Measurements from ENCODE around the gene VPS37D.

The VPS37D gene

GRCh38 chr7:73681031-73681430 lies 13.4 kb downstream of the VPS37D start:
- DNase-seq: no peak

GRCh38 chr7:73682745-73683055 lies 15.1 kb downstream of the VPS37D start:
- DNase-seq: no peak

- peak; percentile 97 for DNase-seq
These were observed 15.6 kb downstream of the VPS37D start, which contains the start of the genes BUD23 and DNAJC30 for GRCh38 chr7:73683056-73683787. Gene BUD23, plus strand, starts transcription at chr7:73683597. Its CDS starts 29 bp downstream, at chr7:73683626. Gene DNAJC30, minus strand, starts transcription at chr7:73683453. Its CDS starts 30 bp downstream, at chr7:73683423.

GRCh38 chr7:73683788-73684693 lies 16.4 kb downstream of the VPS37D start:
- no peak for DNase-seq

- no peak for DNase-seq
These were observed 17.7 kb downstream of the VPS37D start for GRCh38 chr7:73685311-73685710.

- no peak for DNase-seq
These were observed 20.7 kb downstream of the VPS37D start for GRCh38 chr7:73688288-73688687.

GRCh38 chr7:73690646-73691045 lies 23.0 kb downstream of the VPS37D start:
- no peak for DNase-seq

- DNase-seq: no peak
These were observed 28.7 kb downstream of the VPS37D start for GRCh38 chr7:73696372-73696771.

GRCh38 chr7:73698410-73698809 lies 30.8 kb downstream of the VPS37D start:
- no peak for DNase-seq

GRCh38 chr7:73699370-73700068 lies 31.9 kb downstream of the VPS37D start:
- no peak for DNase-seq

GRCh38 chr7:73700069-73700423 lies 32.4 kb downstream of the VPS37D start:
- DNase-seq: no peak

GRCh38 chr7:73700581-73701134 lies 33.0 kb downstream of the VPS37D start:
- no peak for DNase-seq

GRCh38 chr7:73701357-73701995 lies 33.8 kb downstream of the VPS37D start:
- peak; percentile 84 for DNase-seq

- no peak for DNase-seq
These were observed 34.6 kb downstream of the VPS37D start for GRCh38 chr7:73702226-73702625.

GRCh38 chr7:73702665-73703064 lies 35.0 kb downstream of the VPS37D start:
- DNase-seq: no peak

GRCh38 chr7:73703225-73703624 lies 35.6 kb downstream of the VPS37D start:
- no peak for DNase-seq

- peak; percentile 94 for DNase-seq
These were observed 36.4 kb downstream of the VPS37D start for GRCh38 chr7:73703757-73704639.

- DNase-seq: peak; percentile 86
These were observed 37.3 kb downstream of the VPS37D start for GRCh38 chr7:73704640-73705550.

- DNase-seq: no peak
These were observed 37.9 kb downstream of the VPS37D start for GRCh38 chr7:73705551-73705920.
